PC-3 (cell line): ENCODE results near the gene NTF3.

Experiments used
- CTCF ChIP-seq: fragments of 300-600 bp; sonication (generic); conservative IDR thresholded peaks from 2 replicates; pipeline ENCODE4 v1.5.1; 2017; ENCODE audit warnings: antibody characterized with exemption, low read depth, mild to moderate bottlenecking, low read length
- EZH2phosphoT487 ChIP-seq: fragments of 300-600 bp; sonication (generic); IDR thresholded peaks from 2 replicates; pipeline ENCODE4 v1.6.1; 2018; ENCODE audit warnings: mild to moderate bottlenecking, antibody characterized with exemption, low read length, borderline replicate concordance

- TF ChIP-seq EZH2phosphoT487 = no peak
- no peak for TF ChIP-seq CTCF
These were observed at the start of gene NTF3 for GRCh38 chr12:5432011-5432400.
